A673 (cell line): ENCODE results near the gene FUT3.

Experiments
- EZH2 ChIP-seq: fragments of 200-600 bp; sonication (generic); IDR thresholded peaks from 2 replicates; pipeline ENCODE4 v1.6.1; 2017; ENCODE audit warnings: borderline replicate concordance, low read depth, mild to moderate bottlenecking, mixed read lengths, antibody characterized with exemption, low read length; ENCODE audit not compliant: poor library complexity, severe bottlenecking
- TF ChIP-seq, protein P1 (sequence below): fragments of 300-800, 200-600 bp; sonication (generic); conservative IDR thresholded peaks from 2 replicates; pipeline ENCODE4 v1.5.1; 2017; ENCODE audit warnings: low read depth, mild to moderate bottlenecking, antibody characterized with exemption, low read length, moderate library complexity, mixed read lengths

DNA sequence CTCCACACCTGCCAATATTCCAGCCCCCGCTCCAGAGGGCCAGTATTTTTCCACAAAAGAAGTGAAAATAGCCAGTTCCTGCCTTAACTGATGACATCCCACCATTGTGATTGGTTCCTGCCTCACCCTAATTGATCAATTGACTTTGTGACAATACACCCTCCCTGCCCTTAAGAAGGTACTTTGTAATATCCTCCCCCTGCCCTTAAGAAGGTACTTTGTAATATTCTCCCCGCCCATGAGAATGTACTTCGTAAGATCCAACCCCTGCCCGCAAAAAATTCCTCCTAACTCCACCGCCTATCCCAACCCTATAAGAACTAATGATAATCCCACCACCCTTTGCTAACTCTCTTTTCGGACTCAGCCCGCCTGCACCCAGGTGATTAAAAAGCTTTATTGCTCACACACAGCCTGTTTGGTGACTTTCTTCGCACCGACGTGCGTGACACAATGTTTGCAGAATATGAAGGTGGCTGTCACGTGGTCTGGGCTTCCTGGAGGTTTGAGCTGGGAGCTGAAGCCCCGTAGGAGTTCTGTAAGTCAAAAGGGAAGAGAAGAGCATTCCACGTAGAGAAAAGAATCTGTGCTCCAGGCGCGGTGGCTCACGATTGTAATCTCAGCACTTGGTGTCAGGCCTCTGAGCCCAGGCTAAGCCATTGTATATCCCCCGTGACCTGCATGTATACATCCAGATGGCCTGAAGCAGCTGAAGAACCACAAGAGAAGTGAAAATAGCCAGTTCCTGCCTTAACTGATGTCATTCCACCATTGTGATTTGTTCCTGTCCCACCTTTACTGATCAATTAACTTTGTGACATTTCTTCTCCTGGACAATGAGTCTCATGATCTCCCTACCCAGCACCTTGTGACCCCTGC is 6.2 kb upstream of the FUT3 start:
- TF ChIP-seq, protein P1, sequence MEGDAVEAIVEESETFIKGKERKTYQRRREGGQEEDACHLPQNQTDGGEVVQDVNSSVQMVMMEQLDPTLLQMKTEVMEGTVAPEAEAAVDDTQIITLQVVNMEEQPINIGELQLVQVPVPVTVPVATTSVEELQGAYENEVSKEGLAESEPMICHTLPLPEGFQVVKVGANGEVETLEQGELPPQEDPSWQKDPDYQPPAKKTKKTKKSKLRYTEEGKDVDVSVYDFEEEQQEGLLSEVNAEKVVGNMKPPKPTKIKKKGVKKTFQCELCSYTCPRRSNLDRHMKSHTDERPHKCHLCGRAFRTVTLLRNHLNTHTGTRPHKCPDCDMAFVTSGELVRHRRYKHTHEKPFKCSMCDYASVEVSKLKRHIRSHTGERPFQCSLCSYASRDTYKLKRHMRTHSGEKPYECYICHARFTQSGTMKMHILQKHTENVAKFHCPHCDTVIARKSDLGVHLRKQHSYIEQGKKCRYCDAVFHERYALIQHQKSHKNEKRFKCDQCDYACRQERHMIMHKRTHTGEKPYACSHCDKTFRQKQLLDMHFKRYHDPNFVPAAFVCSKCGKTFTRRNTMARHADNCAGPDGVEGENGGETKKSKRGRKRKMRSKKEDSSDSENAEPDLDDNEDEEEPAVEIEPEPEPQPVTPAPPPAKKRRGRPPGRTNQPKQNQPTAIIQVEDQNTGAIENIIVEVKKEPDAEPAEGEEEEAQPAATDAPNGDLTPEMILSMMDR = no peak
- TF ChIP-seq EZH2 = no peak
